Esophagus squamous epithelium (tissue), 4 donors: ENCODE results near the gene TNKS2.

Experiments used
- POLR2A ChIP-seq, 4 donors: fragments of 450-650 bp; IDR thresholded peaks; one replicate each; pipeline ENCODE4 v1.6.1; 2017; ENCODE audit warnings: antibody characterized with exemption in 4 of 4, mild to moderate bottlenecking in 4 of 4, moderate library complexity in 3 of 4
- TF ChIP-seq, protein P1 (sequence below), 6 experiments: fragments of 450-650 bp in 4 of 6; fragments of 200-600 bp in 2 of 6; sonication (generic) in 2 of 6; IDR thresholded peaks; one replicate each; pipeline ENCODE4 v1.5.1; 2016 to 2019; ENCODE audit warnings: antibody characterized with exemption in 6 of 6, mild to moderate bottlenecking in 4 of 6, moderate library complexity in 4 of 6

DNA sequence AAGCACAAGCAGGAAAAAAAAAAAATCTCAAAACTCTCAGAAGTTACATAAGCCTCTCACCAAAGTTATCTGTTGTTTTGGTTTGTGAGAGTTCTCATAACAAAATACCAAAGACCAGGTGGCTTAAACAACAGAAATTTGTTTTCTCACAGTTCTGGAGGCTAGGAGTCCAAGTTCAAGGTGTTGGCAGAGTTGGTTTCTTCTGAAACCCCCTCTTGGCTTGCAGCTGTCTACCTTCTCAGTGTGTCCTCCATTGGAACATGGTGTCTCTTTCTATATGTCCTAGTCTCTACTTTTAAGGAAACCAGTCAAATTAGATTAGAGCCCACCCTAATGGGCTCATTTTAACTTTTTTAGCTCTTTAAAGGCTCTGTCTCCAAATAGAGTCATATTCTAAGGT is 44.9 kb downstream of the TNKS2 start:
- TF ChIP-seq POLR2A (IDR thresholded peaks at IDR 0.05): no peak
- TF ChIP-seq, protein P1, sequence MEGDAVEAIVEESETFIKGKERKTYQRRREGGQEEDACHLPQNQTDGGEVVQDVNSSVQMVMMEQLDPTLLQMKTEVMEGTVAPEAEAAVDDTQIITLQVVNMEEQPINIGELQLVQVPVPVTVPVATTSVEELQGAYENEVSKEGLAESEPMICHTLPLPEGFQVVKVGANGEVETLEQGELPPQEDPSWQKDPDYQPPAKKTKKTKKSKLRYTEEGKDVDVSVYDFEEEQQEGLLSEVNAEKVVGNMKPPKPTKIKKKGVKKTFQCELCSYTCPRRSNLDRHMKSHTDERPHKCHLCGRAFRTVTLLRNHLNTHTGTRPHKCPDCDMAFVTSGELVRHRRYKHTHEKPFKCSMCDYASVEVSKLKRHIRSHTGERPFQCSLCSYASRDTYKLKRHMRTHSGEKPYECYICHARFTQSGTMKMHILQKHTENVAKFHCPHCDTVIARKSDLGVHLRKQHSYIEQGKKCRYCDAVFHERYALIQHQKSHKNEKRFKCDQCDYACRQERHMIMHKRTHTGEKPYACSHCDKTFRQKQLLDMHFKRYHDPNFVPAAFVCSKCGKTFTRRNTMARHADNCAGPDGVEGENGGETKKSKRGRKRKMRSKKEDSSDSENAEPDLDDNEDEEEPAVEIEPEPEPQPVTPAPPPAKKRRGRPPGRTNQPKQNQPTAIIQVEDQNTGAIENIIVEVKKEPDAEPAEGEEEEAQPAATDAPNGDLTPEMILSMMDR (IDR thresholded peaks at IDR 0.05): no peak
